HepG2 (cell line): Measurements from ENCODE around the gene TWIST2. TPM values are rescaled to one million over a fixed set of nuclear protein-coding genes. Genes with fewer than 3 reads are reported as not detected.

ENCODE experiments used
- ATAC-seq: fragments of 200-7000 bp; cut with Tn5 transposase; 3 replicates; pipeline ENCODE4 v1.9.1; 2020; ENCODE audit warnings: mild to moderate bottlenecking, moderate library complexity
- BruUV-seq: library from RNA; stranded (reverse); fragments of 400-500 nt; replicated peaks from 2 replicates; lab custom pipeline; 2021; lab: Mats Ljungman, UMichigan
- CTCF ChIA-PET: fragments of 300-600 bp; formaldehyde crosslinking; extraction: SDS; loops from one replicate; lab custom pipeline; 2021; ENCODE audit warnings: low total read pairs, inconsistent platforms, low intra/inter-chr PET ratio; lab: Yijun Ruan, JAX
- POLR2A ChIA-PET: fragments of 350-600 bp; sonication (Branson Sonifier 250); formaldehyde crosslinking; loops from one replicate; lab custom pipeline; 2020; ENCODE audit warnings: antibody characterized with exemption, inconsistent platforms; lab: Yijun Ruan, JAX
- DNase-seq: peaks from one replicate; pipeline ENCODE4 v3.0.0-alpha.2; 2015; ENCODE audit warnings: low spot score
- FAIRE-seq: peaks from 3 replicates; lab custom pipeline; 2011; peaks lifted over from hg19 to GRCh38; lab: Jason Lieb, UNC
- H2AFZ ChIP-seq: one replicate; pipeline ENCODE4 v1.6.1; 2011; ENCODE audit warnings: low read length, inconsistent platforms
- H3K27ac ChIP-seq: fragments of 300-600 bp; 3 replicates; pipeline ENCODE4 v1.8.0; 2011; ENCODE audit warnings: mixed run types, mild to moderate bottlenecking, mixed read lengths, low read length, inconsistent platforms; ENCODE audit not compliant: insufficient read depth; ENCODE audit errors: extremely low read length
- H3K27me3 ChIP-seq, 2 experiments: fragments of 200-600 bp in 1 of 2; 2 replicates in 1 of 2; 3 replicates in 1 of 2; pipeline versions ENCODE4 v1.6.0 to v1.8.0; 2011; ENCODE audit warnings: low read length in 2 of 2, mild to moderate bottlenecking in 2 of 2, moderate library complexity in 2 of 2, inconsistent platforms in 1 of 2; ENCODE audit not compliant: insufficient read depth in 2 of 2, control insufficient read depth in 1 of 2
- H3K36me3 ChIP-seq, 2 experiments: fragments of 200-600 bp in 1 of 2; replicated peaks in 1 of 2; 2 replicates in 1 of 2; 3 replicates in 1 of 2; pipeline versions ENCODE4 v1.5.1 to v1.8.0; 2011; ENCODE audit warnings: low read length in 2 of 2, inconsistent platforms in 1 of 2; ENCODE audit not compliant: insufficient read depth in 2 of 2, control insufficient read depth in 1 of 2
- H3K4me1 ChIP-seq: 2 replicates; pipeline ENCODE4 v1.5.1; 2012; ENCODE audit warnings: low read length, inconsistent platforms; ENCODE audit not compliant: insufficient read depth
- H3K4me2 ChIP-seq: 2 replicates; pipeline ENCODE4 v1.6.0; 2011; ENCODE audit warnings: low read depth, low read length, inconsistent platforms
- H3K4me3 ChIP-seq, 3 experiments: fragments of 200-600 bp in 1 of 3; sonication (generic), shearing (Covaris generic) in 1 of 3; replicated peaks in 1 of 3; 2 replicates each; pipeline ENCODE4 v1.5.1; 2011 to 2016; ENCODE audit warnings: low read length in 3 of 3, inconsistent platforms in 2 of 3, low read depth in 2 of 3, mild to moderate bottlenecking in 2 of 3, control low read depth in 1 of 3, mixed read lengths in 1 of 3; ENCODE audit not compliant: insufficient read depth in 1 of 3
- H3K79me2 ChIP-seq: one replicate; pipeline ENCODE4 v1.6.1; 2011; ENCODE audit warnings: low read length, inconsistent platforms; ENCODE audit not compliant: insufficient read depth
- H3K9ac ChIP-seq: 2 replicates; pipeline ENCODE4 v1.6.0; 2011; ENCODE audit warnings: mild to moderate bottlenecking, low read depth, low read length, inconsistent platforms; ENCODE audit not compliant: insufficient read depth
- H3K9me3 ChIP-seq: 2 replicates; pipeline ENCODE4 v1.5.1; 2012; ENCODE audit warnings: mild to moderate bottlenecking, low read length
- H4K20me1 ChIP-seq: 2 replicates; pipeline ENCODE4 v1.6.0; 2011; ENCODE audit warnings: inconsistent platforms, mild to moderate bottlenecking, low read length, moderate library complexity; ENCODE audit not compliant: insufficient read depth
- ARHGAP35 ChIP-seq: sonication (generic); formaldehyde crosslinking; IDR thresholded peaks from 2 replicates; pipeline ENCODE4 v1.9.0; 2022; ENCODE audit warnings: mild to moderate bottlenecking, inconsistent platforms, moderate library complexity, missing genetic modification reagents, borderline replicate concordance
- ELF1 ChIP-seq: sonication (generic); formaldehyde crosslinking; IDR thresholded peaks from 2 replicates; pipeline ENCODE4 v1.4.0; 2020; ENCODE audit warnings: missing genetic modification reagents
- FOSL2 ChIP-seq: sonication (generic); formaldehyde crosslinking; IDR thresholded peaks from 2 replicates; pipeline ENCODE4 v1.4.0; 2020; ENCODE audit warnings: missing genetic modification reagents
- GABPB1 ChIP-seq: IDR thresholded peaks from 2 replicates; pipeline ENCODE4 v1.6.1; 2016; ENCODE audit warnings: mild to moderate bottlenecking, missing genetic modification reagents, moderate library complexity, missing compliant biosample characterization
- HMG20B ChIP-seq: conservative IDR thresholded peaks from 2 replicates; pipeline ENCODE4 v1.6.1; 2016; ENCODE audit warnings: missing genetic modification reagents, missing compliant biosample characterization
- KMT2B ChIP-seq: IDR thresholded peaks from 2 replicates; pipeline ENCODE4 v1.6.1; 2016; ENCODE audit warnings: missing genetic modification reagents, missing compliant biosample characterization
- RAD21 ChIP-seq: fragments of 450-650 bp; formaldehyde crosslinking; IDR thresholded peaks from 2 replicates; pipeline ENCODE4 v1.5.0; 2020; ENCODE audit warnings: mild to moderate bottlenecking
- ZNF33B ChIP-seq: sonication (generic); formaldehyde crosslinking; IDR thresholded peaks from 2 replicates; pipeline ENCODE4 v1.5.1; 2020; ENCODE audit warnings: mild to moderate bottlenecking, missing genetic modification reagents
- WGBS: methylation state at CpG from one replicate; pipeline ENCODE4 v1.1.6; 2017; ENCODE audit warnings: low lambda C conversion rate; 5-methylcytosine and 5-hydroxymethylcytosine counted together
- in situ Hi-C: cut with HindIII; loops from 2 replicates; pipeline ENCODE4 v1.10.0; 2017; ENCODE audit warnings: low pct_unique_long_range_greater_than_20kb; ENCODE audit not compliant: extremely low pct_ligation_motif_present
- intact Hi-C: fragments of 100-400 bp; cut with micrococcal nuclease; formaldehyde crosslinking; loops from one replicate; pipeline ENCODE4 v1.10.0; 2022; ENCODE audit not compliant: unreplicated experiment
- polyA plus RNA-seq, 8 experiments: library from polyadenylated mRNA; depleted of rRNA in 3 of 8; stranded (reverse) in 7 of 8; unstranded in 1 of 8; fragments of >200 nt; fragmentation: Illumina TruSeq in 4 of 8; extraction: Trizol in 4 of 8; gene quantifications; 2 replicates each; pipeline versions ENCODE4 v1.2.1 to v1.2.3, GENCODE V29; 2011 to 2016; ENCODE audit warnings: low read depth in 4 of 8, missing spikeins in 1 of 8, mixed read lengths in 1 of 8; ENCODE audit not compliant: insufficient read depth in 1 of 8
- total RNA-seq, 5 experiments: library from RNA; depleted of rRNA; stranded (reverse); fragments of >200 nt; fragmentation: Illumina TruSeq; extraction: Trizol; gene quantifications; 2 replicates each; pipeline ENCODE4 v1.2.3, GENCODE V29; 2016; ENCODE audit warnings: low read depth in 1 of 5
- TF ChIP-seq, protein P1 (sequence below): sonication (generic); formaldehyde crosslinking; IDR thresholded peaks from 2 replicates; pipeline ENCODE4 v1.5.1; 2020; ENCODE audit warnings: mild to moderate bottlenecking, missing genetic modification reagents, moderate library complexity
- TF ChIP-seq, protein P2 (sequence below): sonication (generic); formaldehyde crosslinking; conservative IDR thresholded peaks from 2 replicates; pipeline ENCODE4 v1.4.0; 2020; ENCODE audit warnings: missing genetic modification reagents
- TF ChIP-seq, protein P3 (sequence below): sonication (generic); formaldehyde crosslinking; IDR thresholded peaks from 2 replicates; pipeline ENCODE4 v1.5.0; 2020; ENCODE audit warnings: missing genetic modification reagents
- TF ChIP-seq, protein P4 (sequence below): sonication (generic); formaldehyde crosslinking; IDR thresholded peaks from 2 replicates; pipeline ENCODE4 v1.4.0; 2020; ENCODE audit warnings: missing genetic modification reagents, mild to moderate bottlenecking, borderline replicate concordance
- TF ChIP-seq, protein P5 (sequence below): sonication (generic); formaldehyde crosslinking; IDR thresholded peaks from 2 replicates; pipeline ENCODE4 v1.5.0; 2020; ENCODE audit warnings: mild to moderate bottlenecking, missing genetic modification reagents, moderate library complexity

The TWIST2 gene
- total and polyA plus RNA-seq, 2 of the 13 experiments (the other 11 are each of a cell fraction or from before 2014, with no cell fraction given), result 0.08 to 0.11 TPM

DNA sequence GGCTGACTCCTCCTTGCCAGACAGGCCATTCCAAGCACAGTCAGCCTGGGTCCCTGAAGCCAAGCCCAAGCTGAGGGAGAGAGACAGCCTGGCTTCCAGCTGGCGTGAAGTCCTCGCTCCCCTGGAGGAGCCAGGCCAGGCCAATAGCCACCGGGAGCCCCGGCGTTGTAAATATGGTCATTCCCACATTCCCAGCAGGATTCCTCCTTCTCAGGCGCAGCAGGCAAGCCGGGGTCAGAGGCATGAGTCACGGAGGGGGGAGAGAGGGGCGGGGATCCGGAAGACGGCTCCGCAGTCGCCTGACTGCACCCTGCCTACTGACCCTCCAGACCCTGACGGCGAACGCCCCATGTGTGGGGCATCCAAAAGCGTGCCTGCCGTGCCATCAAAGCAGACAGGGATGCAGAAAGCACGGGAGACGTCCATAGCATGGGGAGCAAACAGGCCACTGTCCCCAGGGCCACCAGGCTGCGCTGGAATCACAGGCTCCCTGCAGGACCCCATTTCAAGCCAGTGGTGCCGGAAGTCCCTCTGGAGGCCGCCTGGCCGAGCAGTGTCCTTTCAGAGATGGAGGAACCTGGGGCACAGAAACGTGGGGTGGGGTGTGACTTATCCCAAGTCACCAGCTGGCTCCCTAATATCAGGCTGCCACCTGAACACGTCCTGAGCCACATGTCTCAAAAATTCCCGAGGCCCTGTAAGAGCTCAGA is 48.2 kb downstream of the TWIST2 start:
- no peaks in the 10 kb centered on the region for H3K79me2 ChIP-seq
- peak overlapping the region; percentile 30 for H3K4me2 ChIP-seq
- in situ Hi-C loops, result no loop called here
- CTCF ChIA-PET, result no interaction called here
- H3K9ac ChIP-seq, result no peak overlapping the region
- H3K27me3 ChIP-seq, result peaks cover 27 to 86% of the 10 kb centered on the region in 2 experiments
- DNase-seq (peak; percentile 29), ATAC-seq (peak; percentile 50), FAIRE-seq (no peak)
- 0% methylated on average over 8 of the region's 27 CpGs for WGBS
- no peaks in the 10 kb centered on the region for H4K20me1 ChIP-seq
- H3K4me3 ChIP-seq, result no peak overlapping the region
- no peaks in the 10 kb centered on the region for H3K36me3 ChIP-seq
- H3K4me1 ChIP-seq, result no peaks in the 10 kb centered on the region
- no TSS peak for BruUV-seq
- H3K27ac ChIP-seq, result no peak overlapping the region
- POLR2A ChIA-PET, result no interaction called here
- intact Hi-C loops, result no loop called here
- no peak overlapping the region for H2AFZ ChIP-seq
- H3K9me3 ChIP-seq, result no peaks in the 10 kb centered on the region
- TF ChIP-seq, protein P1, sequence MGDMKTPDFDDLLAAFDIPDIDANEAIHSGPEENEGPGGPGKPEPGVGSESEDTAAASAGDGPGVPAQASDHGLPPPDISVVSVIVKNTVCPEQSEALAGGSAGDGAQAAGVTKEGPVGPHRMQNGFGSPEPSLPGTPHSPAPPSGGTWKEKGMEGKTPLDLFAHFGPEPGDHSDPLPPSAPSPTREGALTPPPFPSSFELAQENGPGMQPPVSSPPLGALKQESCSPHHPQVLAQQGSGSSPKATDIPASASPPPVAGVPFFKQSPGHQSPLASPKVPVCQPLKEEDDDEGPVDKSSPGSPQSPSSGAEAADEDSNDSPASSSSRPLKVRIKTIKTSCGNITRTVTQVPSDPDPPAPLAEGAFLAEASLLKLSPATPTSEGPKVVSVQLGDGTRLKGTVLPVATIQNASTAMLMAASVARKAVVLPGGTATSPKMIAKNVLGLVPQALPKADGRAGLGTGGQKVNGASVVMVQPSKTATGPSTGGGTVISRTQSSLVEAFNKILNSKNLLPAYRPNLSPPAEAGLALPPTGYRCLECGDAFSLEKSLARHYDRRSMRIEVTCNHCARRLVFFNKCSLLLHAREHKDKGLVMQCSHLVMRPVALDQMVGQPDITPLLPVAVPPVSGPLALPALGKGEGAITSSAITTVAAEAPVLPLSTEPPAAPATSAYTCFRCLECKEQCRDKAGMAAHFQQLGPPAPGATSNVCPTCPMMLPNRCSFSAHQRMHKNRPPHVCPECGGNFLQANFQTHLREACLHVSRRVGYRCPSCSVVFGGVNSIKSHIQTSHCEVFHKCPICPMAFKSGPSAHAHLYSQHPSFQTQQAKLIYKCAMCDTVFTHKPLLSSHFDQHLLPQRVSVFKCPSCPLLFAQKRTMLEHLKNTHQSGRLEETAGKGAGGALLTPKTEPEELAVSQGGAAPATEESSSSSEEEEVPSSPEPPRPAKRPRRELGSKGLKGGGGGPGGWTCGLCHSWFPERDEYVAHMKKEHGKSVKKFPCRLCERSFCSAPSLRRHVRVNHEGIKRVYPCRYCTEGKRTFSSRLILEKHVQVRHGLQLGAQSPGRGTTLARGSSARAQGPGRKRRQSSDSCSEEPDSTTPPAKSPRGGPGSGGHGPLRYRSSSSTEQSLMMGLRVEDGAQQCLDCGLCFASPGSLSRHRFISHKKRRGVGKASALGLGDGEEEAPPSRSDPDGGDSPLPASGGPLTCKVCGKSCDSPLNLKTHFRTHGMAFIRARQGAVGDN (CRISPR knock-in tag), result peak; percentile 36; the same call in 1 of the 2 replicates
- peak; percentile 81 for TF ChIP-seq FOSL2 (CRISPR knock-in tag)
- TF ChIP-seq, protein P2, sequence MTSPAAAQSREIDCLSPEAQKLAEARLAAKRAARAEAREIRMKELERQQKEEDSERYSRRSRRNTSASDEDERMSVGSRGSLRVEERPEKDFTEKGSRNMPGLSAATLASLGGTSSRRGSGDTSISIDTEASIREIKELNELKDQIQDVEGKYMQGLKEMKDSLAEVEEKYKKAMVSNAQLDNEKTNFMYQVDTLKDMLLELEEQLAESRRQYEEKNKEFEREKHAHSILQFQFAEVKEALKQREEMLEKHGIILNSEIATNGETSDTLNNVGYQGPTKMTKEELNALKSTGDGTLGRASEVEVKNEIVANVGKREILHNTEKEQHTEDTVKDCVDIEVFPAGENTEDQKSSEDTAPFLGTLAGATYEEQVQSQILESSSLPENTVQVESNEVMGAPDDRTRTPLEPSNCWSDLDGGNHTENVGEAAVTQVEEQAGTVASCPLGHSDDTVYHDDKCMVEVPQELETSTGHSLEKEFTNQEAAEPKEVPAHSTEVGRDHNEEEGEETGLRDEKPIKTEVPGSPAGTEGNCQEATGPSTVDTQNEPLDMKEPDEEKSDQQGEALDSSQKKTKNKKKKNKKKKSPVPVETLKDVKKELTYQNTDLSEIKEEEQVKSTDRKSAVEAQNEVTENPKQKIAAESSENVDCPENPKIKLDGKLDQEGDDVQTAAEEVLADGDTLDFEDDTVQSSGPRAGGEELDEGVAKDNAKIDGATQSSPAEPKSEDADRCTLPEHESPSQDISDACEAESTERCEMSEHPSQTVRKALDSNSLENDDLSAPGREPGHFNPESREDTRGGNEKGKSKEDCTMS (CRISPR knock-in tag), result no peak
- TF ChIP-seq GABPB1 (CRISPR knock-in tag), result peak; percentile 58; the same call in 1 of the 2 replicates
- TF ChIP-seq KMT2B (CRISPR knock-in tag), result no peak
- TF ChIP-seq ZNF33B (CRISPR knock-in tag), result no peak
- TF ChIP-seq, protein P3, sequence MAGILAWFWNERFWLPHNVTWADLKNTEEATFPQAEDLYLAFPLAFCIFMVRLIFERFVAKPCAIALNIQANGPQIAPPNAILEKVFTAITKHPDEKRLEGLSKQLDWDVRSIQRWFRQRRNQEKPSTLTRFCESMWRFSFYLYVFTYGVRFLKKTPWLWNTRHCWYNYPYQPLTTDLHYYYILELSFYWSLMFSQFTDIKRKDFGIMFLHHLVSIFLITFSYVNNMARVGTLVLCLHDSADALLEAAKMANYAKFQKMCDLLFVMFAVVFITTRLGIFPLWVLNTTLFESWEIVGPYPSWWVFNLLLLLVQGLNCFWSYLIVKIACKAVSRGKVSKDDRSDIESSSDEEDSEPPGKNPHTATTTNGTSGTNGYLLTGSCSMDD (CRISPR knock-in tag), result no peak
- no peak for TF ChIP-seq ARHGAP35 (CRISPR knock-in tag)
- TF ChIP-seq, protein P4, sequence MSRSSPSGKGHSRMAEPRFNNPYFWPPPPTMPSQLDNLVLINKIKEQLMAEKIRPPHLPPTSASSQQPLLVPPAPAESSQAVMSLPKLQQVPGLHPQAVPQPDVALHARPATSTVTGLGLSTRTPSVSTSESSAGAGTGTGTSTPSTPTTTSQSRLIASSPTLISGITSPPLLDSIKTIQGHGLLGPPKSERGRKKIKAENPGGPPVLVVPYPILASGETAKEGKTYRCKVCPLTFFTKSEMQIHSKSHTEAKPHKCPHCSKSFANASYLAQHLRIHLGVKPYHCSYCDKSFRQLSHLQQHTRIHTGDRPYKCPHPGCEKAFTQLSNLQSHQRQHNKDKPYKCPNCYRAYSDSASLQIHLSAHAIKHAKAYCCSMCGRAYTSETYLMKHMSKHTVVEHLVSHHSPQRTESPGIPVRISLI (CRISPR knock-in tag), result no peak
- no peak for TF ChIP-seq HMG20B (CRISPR knock-in tag)
- no peak for TF ChIP-seq RAD21 (CRISPR knock-in tag)
- TF ChIP-seq, protein P5, sequence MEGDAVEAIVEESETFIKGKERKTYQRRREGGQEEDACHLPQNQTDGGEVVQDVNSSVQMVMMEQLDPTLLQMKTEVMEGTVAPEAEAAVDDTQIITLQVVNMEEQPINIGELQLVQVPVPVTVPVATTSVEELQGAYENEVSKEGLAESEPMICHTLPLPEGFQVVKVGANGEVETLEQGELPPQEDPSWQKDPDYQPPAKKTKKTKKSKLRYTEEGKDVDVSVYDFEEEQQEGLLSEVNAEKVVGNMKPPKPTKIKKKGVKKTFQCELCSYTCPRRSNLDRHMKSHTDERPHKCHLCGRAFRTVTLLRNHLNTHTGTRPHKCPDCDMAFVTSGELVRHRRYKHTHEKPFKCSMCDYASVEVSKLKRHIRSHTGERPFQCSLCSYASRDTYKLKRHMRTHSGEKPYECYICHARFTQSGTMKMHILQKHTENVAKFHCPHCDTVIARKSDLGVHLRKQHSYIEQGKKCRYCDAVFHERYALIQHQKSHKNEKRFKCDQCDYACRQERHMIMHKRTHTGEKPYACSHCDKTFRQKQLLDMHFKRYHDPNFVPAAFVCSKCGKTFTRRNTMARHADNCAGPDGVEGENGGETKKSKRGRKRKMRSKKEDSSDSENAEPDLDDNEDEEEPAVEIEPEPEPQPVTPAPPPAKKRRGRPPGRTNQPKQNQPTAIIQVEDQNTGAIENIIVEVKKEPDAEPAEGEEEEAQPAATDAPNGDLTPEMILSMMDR (CRISPR knock-in tag), result peak; percentile 16; the same call in 1 of the 2 replicates
- TF ChIP-seq ELF1 (CRISPR knock-in tag), result 0 out of 2 replicates have a peak, but pooled peaks have one; percentile 19
